ENCODE results near the gene HNRNPM.

- TF ChIP-seq POLR2A (IDR thresholded peaks at IDR 0.05; ENCODE audit: low read length) (no peak), GATA1 (IDR thresholded peaks at IDR 0.05; ENCODE audit: low read depth, low read length) (no peak)
Measured at GRCh38 chr19:8399681-8400188, 45.0 kb upstream of the HNRNPM start.

All from erythroblast (primary cell).